Activated T-cell treated with anti-CD3 and anti-CD28 coated beads, Interleukin-2, amount 50 U/mL, for 48 hours (primary cell): ENCODE measurements around the gene RBM24.

Experiments used
- DNase-seq, 2 experiments: peaks; one replicate each; pipeline ENCODE4 v3.0.0-alpha.2; 2020

The RBM24 gene

GRCh38 chr6:17281100-17281496 lies at the start of gene RBM24:
RBM24 (plus strand) TSS chr6:17281361; CDS start chr6:17281582, 221 bp downstream.
- peak; percentile 48 to 61 for DNase-seq

GRCh38 chr6:17233531-17233930 lies 47.6 kb upstream of the RBM24 start:
- no peak for DNase-seq

- no peak for DNase-seq
Observed at GRCh38 chr6:17237246-17237645, 43.9 kb upstream of the RBM24 start.

- no peak for DNase-seq
Observed at GRCh38 chr6:17239260-17239659, 41.9 kb upstream of the RBM24 start.

GRCh38 chr6:17240803-17241500 lies 40.2 kb upstream of the RBM24 start:
- DNase-seq, result no peak

- DNase-seq, result no peak
Observed at GRCh38 chr6:17242087-17242486, 39.1 kb upstream of the RBM24 start.

GRCh38 chr6:17250237-17250636 lies 30.9 kb upstream of the RBM24 start:
- no peak for DNase-seq

- no peak for DNase-seq
Observed at GRCh38 chr6:17251953-17252352, 29.2 kb upstream of the RBM24 start.

- no peak for DNase-seq
Observed at GRCh38 chr6:17258749-17259148, 22.4 kb upstream of the RBM24 start.

- DNase-seq, result no peak
Observed at GRCh38 chr6:17265570-17265969, 15.6 kb upstream of the RBM24 start.

GRCh38 chr6:17267566-17267965 lies 13.6 kb upstream of the RBM24 start:
- no peak for DNase-seq

GRCh38 chr6:17268114-17268513 lies 13.0 kb upstream of the RBM24 start:
- no peak for DNase-seq

- DNase-seq, result no peak
Observed at GRCh38 chr6:17269840-17270239, 11.3 kb upstream of the RBM24 start.

- DNase-seq, result no peak
Observed at GRCh38 chr6:17271628-17272027, 9.5 kb upstream of the RBM24 start.

GRCh38 chr6:17276766-17277165 lies 4.4 kb upstream of the RBM24 start:
- DNase-seq, result no peak

- DNase-seq, result no peak
Observed at GRCh38 chr6:17277256-17277655, 3.9 kb upstream of the RBM24 start.

GRCh38 chr6:17278289-17279063 lies 2.7 kb upstream of the RBM24 start:
- no peak for DNase-seq

GRCh38 chr6:17280138-17280537 lies 1.0 kb upstream of the RBM24 start:
- DNase-seq, result no peak

GRCh38 chr6:17280552-17281090 lies 540 bp upstream of the RBM24 start:
- peak; percentile 22 to 31 for DNase-seq

GRCh38 chr6:17281497-17282481 lies 628 bp downstream of the RBM24 start:
- DNase-seq, result peak in 1 of 2 experiments; percentile 17

GRCh38 chr6:17283074-17283473 lies 1.9 kb downstream of the RBM24 start:
- DNase-seq, result no peak

- no peak for DNase-seq
Observed at GRCh38 chr6:17289630-17290061, 8.5 kb downstream of the RBM24 start.

GRCh38 chr6:17291778-17292177 lies 10.6 kb downstream of the RBM24 start:
- no peak for DNase-seq
